ENCODE results near the gene TRIM44. TPM values are rescaled to one million over a fixed set of nuclear protein-coding genes. Genes with fewer than 3 reads are reported as not detected.

TRIM44 gene
- total and polyA plus RNA-seq, 10 of the 15 experiments (the other 5 are each of a cell fraction or from before 2014, with no cell fraction given), result 6.7 to 93.0 (median 27.6) TPM

DNA sequence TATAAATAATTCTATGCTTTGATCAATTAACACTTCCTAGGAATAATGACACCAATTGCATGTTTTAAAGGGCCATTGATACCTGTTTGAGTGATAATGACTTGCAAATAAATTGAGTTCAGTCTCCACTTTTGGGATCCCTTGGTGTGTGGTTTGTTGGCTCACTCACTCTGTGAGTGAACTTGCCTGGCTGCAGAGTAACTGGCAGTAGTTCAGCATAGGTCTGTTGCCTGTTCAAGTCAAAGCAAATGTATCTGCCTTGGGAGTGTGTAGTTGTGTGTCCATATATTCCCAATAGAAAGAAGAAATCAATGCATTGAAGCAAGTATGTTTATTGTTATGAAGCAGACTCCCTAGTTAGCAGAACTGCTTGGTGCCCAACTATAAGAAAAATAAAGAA is 49.3 kb downstream of the TRIM44 start:
- FAIRE-seq, result no peak
- Histone ChIP-seq H3K27me3 (replicated peaks in 1 of 2; ENCODE audit: control insufficient read depth in 2 of 2, insufficient read depth in 2 of 2, low read length in 1 of 2) (no peaks in the 10 kb centered on the region), H3K9me3 (replicated peaks; ENCODE audit: control insufficient read depth, insufficient read depth, low read length) (no peaks in the 10 kb centered on the region), H2AFZ (ENCODE audit: control insufficient read depth, low read depth, low read length) (no peak overlapping the region), H3K9ac (ENCODE audit: control insufficient read depth, insufficient read depth, low read length) (no peak overlapping the region), H3K27ac (ENCODE audit: control insufficient read depth, insufficient read depth) (no peak overlapping the region), H3K4me1 (ENCODE audit: control insufficient read depth, insufficient read depth, low read length) (peaks cover 8% of the 10 kb centered on the region; the same call in 1 of the 2 replicates), H3K4me2 (ENCODE audit: control insufficient read depth, insufficient read depth) (no peak overlapping the region), H3K79me2 (ENCODE audit: control insufficient read depth, insufficient read depth, low read length) (no peaks in the 10 kb centered on the region), H3K4me3 (no peak overlapping the region), H3K36me3 (ENCODE audit: control insufficient read depth in 2 of 2, insufficient read depth in 2 of 2, low read length in 1 of 2) (no peaks in the 10 kb centered on the region), H4K20me1 (ENCODE audit: control insufficient read depth, insufficient read depth) (no peaks in the 10 kb centered on the region)
- ChIA-PET RAD21 (ENCODE audit: unreplicated experiment) (interaction anchor here (2.9 kb wide), 1 partner anchor 110 kb away, joined by 9 read pairs; no protein-coding TSS in a partner anchor), POLR2A (no interaction called here), CTCF (interaction anchor here (1.2 kb wide), 1 partner anchor 110 kb away, joined by 8 read pairs; no protein-coding TSS in a partner anchor), SMC1A (ENCODE audit: uncharacterized antibody, unreplicated experiment) (interaction anchor here (1.5 to 1.8 kb wide), 2 partner anchors 89 to 358 kb away, joined by 4 read pairs; no protein-coding TSS in a partner anchor)
- DNase-seq (ENCODE audit: low read depth, low spot score), result no peak
- in situ Hi-C loops (cut with MboI) (no loop called here), intact Hi-C loops (cut with micrococcal nuclease; ENCODE audit: unreplicated experiment) (loop anchor here (10.0 kb wide), 1 partner anchor 203 kb away; no protein-coding TSS in a partner anchor)
- no peak for ATAC-seq
- no TSS peak for BruUV-seq (replicated peaks)
- TF ChIP-seq WRNIP1 (IDR thresholded peaks at IDR 0.05; ENCODE audit: borderline replicate concordance, low read depth, low read length) (no peak), NBN (IDR thresholded peaks at IDR 0.05) (no peak), ZNF274 (IDR thresholded peaks at IDR 0.05; ENCODE audit: insufficient read depth, insufficient read length) (no peak), HCFC1 (IDR thresholded peaks at IDR 0.05; ENCODE audit: low read length) (no peak), FOXM1 (IDR thresholded peaks at IDR 0.05; ENCODE audit: low read depth, low read length) (no peak), EP300 (IDR thresholded peaks at IDR 0.05; ENCODE audit: borderline replicate concordance in 1 of 2, control insufficient read depth in 1 of 2, low read depth in 2 of 2, low read length in 2 of 2) (no peak), POLR2AphosphoS5 (IDR thresholded peaks at IDR 0.05; ENCODE audit: low read length) (no peak), FOS (IDR thresholded peaks at IDR 0.05; ENCODE audit: borderline replicate concordance, extremely low read depth, insufficient read length) (no peak), PAX8 (IDR thresholded peaks at IDR 0.05) (no peak), ZNF622 (IDR thresholded peaks at IDR 0.05) (no peak), GABPA (IDR thresholded peaks at IDR 0.05; ENCODE audit: low read depth) (no peak), CHD4 (IDR thresholded peaks at IDR 0.05) (no peak), ZSCAN29 (IDR thresholded peaks at IDR 0.05) (no peak), BACH1 (IDR thresholded peaks at IDR 0.05; ENCODE audit: borderline replicate concordance) (no peak), IKZF1 (conservative IDR thresholded peaks at IDR 0.05) (no peak), FOXK2 (IDR thresholded peaks at IDR 0.05) (no peak), YBX1 (IDR thresholded peaks at IDR 0.05) (no peak)
- TF ChIP-seq, protein P1, sequence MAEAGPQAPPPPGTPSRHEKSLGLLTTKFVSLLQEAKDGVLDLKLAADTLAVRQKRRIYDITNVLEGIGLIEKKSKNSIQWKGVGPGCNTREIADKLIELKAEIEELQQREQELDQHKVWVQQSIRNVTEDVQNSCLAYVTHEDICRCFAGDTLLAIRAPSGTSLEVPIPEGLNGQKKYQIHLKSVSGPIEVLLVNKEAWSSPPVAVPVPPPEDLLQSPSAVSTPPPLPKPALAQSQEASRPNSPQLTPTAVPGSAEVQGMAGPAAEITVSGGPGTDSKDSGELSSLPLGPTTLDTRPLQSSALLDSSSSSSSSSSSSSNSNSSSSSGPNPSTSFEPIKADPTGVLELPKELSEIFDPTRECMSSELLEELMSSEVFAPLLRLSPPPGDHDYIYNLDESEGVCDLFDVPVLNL (IDR thresholded peaks at IDR 0.05; ENCODE audit: low read depth, low read length), result no peak
